Liver (tissue), 3 donors: ENCODE measurements around the gene PDK2.

Source experiments
- ATF3 ChIP-seq: IDR thresholded peaks from 2 replicates; pipeline ENCODE4 v1.6.1; 2016; ENCODE audit warnings: antibody characterized with exemption
- CTCF ChIP-seq: fragments of 150-350 bp; IDR thresholded peaks from 2 replicates; pipeline ENCODE4 v1.5.1; 2017; ENCODE audit warnings: improper control_type of control experiment, low read depth, low read length; ENCODE audit not compliant: missing input control
- EGR1 ChIP-seq, 2 donors: IDR thresholded peaks; 2 replicates each; pipeline ENCODE4 v1.6.1; 2016 to 2018; ENCODE audit warnings: antibody characterized with exemption in 2 of 2, low read depth in 2 of 2
- RAD21 ChIP-seq, 2 donors: IDR thresholded peaks; 2 replicates each; pipeline ENCODE4 v1.6.1; 2016; ENCODE audit warnings: antibody characterized with exemption in 2 of 2, mild to moderate bottlenecking in 2 of 2
- SP1 ChIP-seq: IDR thresholded peaks from 2 replicates; pipeline ENCODE4 v1.6.1; 2018; ENCODE audit warnings: antibody characterized with exemption, mild to moderate bottlenecking
- YY1 ChIP-seq: IDR thresholded peaks from 2 replicates; pipeline ENCODE4 v1.6.1; 2016; ENCODE audit warnings: antibody characterized with exemption, mild to moderate bottlenecking
- ZBTB33 ChIP-seq: IDR thresholded peaks from 2 replicates; pipeline ENCODE4 v1.6.1; 2016; ENCODE audit warnings: antibody characterized with exemption
- donor health status: healthy.
- donor health status: healthy.

- no peak for TF ChIP-seq CTCF
- TF ChIP-seq SP1: no peak
- TF ChIP-seq RAD21 (IDR thresholded peaks at IDR 0.05): no peak
- TF ChIP-seq EGR1 (IDR thresholded peaks at IDR 0.05; ENCODE audit: low read depth in 2 of 2): no peak
- TF ChIP-seq ZBTB33: no peak
- TF ChIP-seq ATF3: no peak
- no peak for TF ChIP-seq YY1
Observed at GRCh38 chr17:50046667-50047066, 48.5 kb upstream of the PDK2 start.
